GM18858 (cell line): ENCODE results near the gene CD300A.
"Not testable (repeated sequence)": the region's sequence is repeated elsewhere in the genome, so short reads cannot be mapped to it uniquely, and the experiment has no call there.

ENCODE experiments used
- ATAC-seq: cut with Tn5 transposase; IDR thresholded peaks from one replicate; pipeline ENCODE4 v1.9.1; 2021; ENCODE audit not compliant: unreplicated experiment

CD300A gene

DNA sequence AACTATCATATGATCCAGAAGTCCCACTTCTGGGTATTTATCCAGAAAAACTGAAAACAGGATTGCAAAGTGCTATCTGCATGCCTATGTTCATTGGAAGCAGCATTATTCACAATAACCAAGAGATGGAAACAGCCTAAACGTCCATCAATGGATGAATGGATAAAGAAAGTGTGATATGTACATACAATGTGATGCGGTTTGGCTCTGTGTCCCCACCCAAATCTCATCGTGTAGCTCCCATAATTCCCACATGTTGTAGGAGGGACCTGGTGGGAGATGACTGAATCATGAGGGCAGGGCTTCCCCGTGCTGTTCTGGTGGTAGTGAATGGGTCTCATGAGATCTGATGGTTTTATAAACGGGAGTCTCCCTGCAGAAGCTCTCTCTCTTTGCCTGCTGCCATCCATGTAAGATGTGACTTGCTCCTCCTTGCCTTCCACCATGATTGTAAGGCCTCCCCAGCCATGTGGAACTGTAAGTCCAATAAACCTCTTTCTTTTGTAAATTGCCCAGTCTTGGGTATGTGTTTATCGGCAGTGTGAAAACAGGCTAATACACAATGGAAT is 52.1 kb downstream of the CD300A start:
- ATAC-seq = not testable (repeated sequence)

DNA sequence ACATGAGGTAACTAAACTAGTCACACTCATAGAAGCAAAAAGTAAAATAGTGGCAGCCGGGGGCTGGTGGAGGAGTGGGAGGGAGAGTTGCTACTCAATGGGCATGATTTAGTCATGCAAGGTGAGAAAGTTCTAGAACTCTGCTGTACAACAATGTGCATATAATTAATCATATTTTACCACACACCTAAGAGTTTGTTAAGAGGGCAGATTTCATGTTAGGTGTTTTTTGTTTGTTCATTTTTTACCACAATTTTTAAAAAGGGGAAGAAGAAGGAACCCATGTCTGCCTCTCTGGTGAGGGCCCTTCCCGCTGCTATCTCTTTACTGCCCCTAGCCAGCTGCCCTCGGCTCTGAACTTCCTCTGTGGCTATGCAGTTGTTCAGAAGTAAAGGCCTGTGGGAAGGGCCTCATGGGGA is 53.6 kb downstream of the CD300A start:
- ATAC-seq = no peak

DNA sequence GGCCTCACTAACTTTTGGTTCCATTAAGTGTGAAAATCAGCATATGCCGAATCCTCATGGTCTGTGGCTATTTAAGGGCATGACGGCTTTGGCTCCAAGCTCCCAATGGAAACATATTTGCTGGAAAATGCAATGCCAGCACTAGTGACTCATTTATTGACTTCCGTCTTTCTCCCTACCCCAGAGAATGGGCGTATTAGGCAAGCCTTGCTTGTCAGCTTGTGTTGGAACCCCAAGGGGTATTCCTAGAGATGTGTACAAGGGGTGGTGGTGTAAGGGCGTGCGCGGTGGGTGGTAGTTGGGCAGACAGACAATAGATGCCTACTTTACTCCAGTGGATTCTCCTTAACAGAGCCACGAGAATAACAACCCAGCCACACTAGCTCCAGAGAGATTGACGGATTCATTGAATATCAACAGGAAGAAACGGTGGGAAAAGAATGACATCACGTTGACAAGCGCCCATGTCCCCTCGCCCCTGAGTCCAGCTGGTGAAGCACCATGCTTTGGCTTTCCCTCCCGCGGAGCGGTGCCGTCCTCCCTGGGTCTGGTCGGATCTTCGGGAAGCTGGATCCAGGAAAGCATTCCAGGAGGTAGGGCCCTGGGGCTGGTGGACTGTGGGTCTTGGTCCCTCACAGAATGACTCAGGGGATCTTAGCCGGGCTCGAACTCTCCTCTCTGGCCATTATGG is 54.5 kb downstream of the CD300A start:
- no peak for ATAC-seq

DNA sequence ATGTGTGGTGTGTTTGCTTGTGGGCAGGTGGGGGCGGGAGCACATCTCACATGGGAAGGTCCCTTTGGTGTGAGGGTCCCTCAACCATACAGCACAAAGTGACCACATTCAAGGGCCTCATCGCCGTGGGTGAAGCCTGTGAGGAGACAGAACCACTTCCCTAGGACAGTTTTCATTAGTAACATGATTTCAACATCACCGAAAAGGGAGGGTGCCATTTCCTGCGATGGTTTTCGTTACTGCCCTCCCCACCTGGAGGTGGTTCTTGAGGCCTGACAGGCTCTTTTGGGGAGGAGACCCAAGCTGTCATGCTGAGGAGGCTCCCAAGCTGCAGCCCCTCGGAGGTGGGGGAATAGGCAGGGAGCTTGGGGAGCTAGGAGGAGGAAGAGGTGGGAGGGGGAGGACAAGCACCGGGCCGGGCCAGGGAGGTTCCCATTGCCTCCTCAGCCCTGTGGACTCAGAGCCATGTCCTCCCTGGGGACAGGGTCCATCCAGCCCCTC is 55.3 kb downstream of the CD300A start:
- no peak for ATAC-seq

DNA sequence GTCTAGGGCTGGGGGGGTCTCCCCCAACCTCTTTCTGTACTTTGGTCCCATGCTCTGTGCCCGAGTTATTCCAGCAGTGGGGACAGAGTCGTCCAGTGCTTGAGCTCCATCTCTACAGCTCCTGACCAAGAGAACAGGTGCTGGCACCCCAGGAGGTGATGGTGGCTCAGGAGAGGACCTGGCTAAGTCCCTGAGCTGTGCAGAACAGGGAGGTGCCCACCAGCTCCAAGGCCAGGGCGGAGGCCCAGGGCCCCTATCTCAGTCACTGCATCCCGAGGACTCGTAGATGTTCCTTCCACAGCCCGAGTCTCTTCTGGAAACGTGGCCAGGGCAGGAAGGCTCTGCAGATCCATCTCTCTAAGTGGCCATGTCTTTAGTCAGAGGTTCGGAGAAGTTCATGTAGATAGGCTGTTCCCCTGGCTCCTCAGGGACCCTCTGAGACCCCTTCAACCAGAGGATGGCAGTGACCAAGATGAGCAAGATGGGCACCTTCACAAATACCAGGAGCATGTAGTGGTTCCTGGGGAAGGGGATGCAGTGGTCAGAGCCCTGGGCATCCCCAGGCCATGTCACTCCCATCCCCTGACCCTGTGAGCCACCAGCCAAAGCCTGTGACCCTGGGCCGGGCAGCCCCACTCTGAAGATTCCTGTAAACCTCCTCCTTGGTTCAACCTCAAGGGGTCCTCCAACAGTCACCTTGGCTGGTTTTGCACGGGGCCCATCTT is 56.1 kb downstream of the CD300A start:
- ATAC-seq = no peak

DNA sequence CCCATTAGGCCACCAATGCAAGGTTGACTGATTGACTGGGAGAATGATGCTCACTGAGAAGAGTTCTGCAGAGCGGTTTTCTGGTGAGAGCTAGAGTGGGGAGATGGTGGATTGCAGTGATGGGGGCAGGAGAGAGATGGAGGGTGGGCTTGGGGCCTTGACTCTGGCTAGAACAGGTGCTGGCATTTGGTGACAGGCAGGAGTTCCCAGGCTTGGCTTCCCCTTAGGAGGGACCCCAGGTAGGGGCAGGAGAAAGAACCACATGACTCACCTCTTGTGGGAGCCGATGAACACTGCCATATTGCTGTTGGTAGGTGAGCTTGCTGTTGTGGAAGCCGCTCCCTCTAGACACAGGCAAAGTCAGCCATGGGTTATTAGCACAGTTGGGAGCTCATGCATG is 56.9 kb downstream of the CD300A start:
- ATAC-seq = no peak

DNA sequence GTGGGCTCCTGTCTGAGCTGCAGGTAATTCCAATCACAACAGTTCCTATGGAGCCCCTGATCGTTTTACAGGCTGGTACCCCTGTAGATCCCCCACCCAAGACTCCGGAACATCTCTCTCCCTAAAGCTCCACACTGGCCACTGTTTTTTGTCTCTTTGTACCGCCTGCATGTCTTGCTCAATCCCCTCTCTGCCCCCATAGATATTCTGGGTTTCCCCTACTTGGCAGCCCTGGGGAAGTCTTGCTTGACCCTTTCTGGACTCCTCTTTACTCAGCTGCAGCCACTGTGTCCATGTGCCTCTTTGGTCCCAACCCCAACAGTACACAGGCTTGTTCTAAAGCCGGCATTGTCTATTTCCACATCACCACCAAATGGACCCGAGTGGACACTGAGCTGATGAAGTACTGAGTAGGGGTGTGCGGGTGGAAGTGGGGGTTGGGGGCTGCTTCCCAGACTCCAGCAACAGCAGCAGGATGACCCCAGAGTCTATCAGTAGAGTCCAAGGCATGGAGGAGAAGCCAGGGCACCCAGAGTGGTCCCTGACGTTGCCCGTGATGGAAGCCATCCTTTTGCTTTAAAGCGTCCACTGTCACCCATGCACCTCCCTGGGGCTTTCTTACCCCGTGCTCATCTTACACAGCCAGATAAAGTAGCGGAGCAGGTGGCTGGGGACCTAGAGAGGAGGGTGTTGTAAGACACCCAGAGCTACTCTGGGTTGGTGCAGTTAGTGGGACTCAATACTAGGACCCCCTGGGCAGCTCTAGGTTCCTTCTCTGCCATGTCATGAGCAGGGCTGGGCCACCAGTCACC is 58.4 kb downstream of the CD300A start:
- no peak for ATAC-seq

DNA sequence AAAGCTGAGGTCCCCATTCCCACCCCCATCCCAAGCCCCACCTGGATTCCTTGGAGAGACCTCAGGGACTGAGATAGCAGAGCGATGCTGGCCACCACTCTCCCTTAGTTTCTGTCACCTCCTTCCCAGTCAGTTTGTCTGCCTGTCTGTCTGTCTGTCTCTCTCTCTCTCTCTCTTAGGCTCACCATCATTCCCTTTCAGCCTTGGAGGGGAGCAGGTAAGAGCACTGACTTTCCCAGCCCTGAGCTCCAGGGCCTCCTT is 59.0 kb downstream of the CD300A start:
- ATAC-seq = no peak

DNA sequence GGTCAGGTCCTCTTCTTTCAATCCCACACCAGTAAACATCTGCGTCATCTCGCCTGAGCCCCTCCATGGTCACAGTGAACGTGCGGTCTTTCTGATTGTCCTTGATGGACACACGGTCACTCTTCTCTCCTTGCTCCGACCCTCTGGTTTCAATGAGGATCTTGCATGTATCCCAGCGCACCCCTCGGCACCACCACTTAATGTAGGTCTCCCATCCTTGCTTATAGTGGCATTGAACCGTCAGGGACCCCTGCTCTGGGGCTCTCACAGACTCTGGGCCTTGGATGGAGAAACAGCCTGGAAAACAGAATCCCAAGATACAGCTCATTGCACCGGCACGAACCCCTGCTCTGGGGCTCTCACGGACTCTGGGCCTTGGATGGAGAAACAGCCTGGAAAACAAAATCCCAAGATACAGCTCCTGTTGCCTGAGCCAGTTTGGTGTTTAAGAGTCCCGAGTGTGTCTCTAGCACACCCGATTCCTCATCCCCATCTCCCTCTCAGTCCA is 59.4 kb downstream of the CD300A start:
- ATAC-seq = no peak

DNA sequence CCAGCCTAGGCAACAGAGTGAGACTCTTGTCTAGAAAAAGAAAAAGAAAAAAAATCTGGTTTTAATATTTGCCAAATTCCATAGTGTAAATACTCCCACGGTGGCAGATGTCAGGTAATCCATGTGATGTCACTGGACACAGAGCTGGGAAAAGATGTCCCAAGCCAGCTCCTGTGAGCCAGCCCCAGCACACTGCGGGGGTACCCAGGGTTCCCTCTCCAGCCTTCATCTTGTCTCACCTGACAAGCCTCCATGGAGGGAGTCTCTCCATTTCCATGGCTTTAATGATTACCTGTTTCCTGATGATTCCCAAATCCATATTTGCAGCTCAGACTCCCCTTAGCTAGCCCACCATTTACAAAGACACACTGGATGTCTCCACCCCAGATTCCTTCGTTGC is 60.2 kb downstream of the CD300A start:
- ATAC-seq = no peak

DNA sequence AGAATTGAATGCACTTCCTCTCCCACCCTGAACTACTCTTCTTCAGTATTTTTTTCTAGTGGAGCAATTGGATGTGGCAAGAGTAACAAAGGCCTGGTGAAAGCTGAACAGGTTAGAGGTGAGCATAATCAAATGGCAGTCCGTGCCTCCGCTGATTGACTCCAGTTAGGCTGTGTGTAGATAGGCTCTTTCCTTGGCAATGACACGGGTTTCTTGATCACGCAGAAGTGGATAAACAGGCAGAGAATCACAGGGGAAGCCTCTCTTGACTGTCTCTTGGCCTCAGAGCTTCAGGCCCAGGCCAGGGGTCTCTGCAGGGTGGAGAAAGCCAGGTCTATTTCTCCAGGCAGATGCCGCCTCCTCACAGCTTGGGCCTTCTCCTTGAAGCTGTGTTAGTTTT is 60.6 kb downstream of the CD300A start:
- ATAC-seq = no peak

DNA sequence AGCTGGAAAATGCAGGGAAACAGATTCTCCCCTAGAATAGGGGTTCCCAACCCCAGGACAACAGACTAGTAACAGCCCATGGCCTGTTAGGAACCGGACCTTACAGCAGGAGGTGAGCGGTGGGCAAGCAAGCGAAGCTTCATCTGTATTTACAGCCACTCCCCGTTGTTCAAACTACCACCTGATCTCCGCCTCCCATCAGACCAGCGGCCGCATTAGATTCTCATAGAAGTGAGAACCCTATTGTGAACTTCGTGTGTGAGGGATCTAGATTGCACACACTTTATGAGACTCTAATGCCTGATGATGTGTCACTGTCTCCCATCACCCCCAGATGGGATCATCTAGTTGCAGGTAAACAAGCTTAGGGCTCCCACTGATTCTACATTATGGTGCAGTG is 61.3 kb downstream of the CD300A start:
- no peak for ATAC-seq

DNA sequence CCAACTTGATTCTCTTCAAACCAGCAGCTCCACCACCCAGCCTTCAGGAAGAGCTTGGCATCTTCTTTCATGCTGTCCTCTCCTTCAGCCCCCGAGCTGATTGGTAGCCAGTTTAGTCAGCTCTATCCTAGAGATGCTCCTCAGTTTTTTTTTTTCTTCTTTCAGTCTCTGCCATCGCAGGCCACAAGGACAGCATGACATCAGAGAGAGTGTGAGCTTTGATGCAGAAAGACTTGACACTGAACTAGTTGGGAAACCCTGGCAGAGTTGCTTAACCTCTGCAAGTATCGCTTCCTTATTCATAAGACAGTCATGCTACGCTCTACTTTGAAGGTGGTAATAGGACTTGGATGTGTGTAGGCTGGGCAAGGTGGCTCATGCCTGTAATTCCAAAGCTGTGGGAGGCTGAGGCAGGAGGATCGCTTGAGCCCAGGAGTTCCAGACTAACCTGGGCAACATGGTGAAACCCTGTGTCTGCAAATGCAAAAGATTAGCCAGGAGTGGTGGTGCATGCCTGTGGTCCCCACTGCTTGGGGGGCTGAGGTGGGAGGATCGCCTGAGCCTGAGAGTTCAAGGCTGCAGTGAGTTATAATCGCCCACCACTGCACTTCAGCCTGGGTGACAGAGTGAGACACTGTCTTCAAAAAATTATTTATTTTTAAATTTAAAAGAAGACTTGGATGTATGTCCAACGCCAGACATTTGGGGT is 62.2 kb downstream of the CD300A start:
- peak; percentile 92 for ATAC-seq

DNA sequence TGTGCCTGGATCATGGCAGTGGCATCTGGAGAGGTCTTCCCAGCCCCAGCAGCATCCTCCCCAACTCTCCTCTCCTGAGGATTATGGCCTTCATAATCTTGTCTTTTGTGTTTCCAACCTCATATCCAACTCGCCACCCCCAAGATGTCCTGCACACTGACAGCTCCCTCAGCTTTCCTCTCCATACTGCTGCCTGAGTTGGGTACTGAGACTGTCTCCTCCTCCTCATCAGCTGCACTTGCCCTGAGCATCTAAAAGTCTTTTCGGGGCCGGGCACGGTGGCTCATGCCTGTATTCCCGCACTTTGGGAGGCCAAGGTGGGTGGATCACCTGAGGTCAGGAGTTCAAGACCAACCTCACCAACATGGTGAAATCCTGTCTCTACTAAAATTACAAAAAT is 62.8 kb downstream of the CD300A start:
- ATAC-seq = no peak

DNA sequence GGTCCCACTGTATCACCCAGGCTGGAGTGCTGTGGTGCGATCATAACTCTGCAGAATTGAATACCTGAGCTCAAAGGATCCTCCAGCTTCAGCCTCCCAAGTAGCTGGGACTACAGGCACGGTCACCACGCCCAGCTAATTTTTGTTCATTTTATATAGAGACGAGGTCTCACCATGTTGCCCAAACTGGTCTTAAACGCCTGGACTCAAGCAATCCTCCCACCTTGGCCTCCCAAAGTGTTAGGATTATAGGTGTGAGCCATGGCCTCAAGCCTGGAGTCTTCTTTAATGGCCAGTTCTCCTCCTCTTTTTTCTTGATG is 64.4 kb downstream of the CD300A start:
- no peak for ATAC-seq

DNA sequence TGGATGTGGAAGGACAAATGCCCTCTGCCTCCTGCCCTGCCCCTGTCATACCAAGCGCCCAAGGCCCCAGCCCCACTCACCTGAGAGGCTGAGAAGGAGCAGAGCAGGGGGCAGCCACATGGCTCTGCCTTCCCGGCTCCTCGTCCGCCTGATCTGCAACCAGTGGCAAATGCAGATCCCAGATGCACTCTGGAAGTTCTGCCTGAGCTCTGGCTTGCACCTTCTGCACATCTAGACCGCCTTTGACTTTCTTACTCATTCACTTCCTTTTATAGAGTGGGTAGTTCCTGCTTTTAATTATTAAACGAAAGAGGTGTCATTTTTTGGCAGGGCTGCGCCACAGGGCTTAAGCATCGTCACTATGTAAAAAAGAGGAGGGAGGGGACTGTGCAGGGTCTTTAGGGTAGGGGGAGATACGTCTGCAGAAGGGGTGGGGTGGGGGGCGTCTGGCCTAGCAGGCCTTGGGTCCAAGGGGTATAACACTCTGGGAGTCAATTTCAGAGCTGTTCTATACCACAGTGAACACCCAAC is 64.9 kb downstream of the CD300A start, which contains the start of gene CD300LB:
TSS of gene CD300LB (minus strand) at position 245 of the 531 bp plus-strand sequence. CDS start at position 120, 125 bp downstream.
- ATAC-seq = no peak

DNA sequence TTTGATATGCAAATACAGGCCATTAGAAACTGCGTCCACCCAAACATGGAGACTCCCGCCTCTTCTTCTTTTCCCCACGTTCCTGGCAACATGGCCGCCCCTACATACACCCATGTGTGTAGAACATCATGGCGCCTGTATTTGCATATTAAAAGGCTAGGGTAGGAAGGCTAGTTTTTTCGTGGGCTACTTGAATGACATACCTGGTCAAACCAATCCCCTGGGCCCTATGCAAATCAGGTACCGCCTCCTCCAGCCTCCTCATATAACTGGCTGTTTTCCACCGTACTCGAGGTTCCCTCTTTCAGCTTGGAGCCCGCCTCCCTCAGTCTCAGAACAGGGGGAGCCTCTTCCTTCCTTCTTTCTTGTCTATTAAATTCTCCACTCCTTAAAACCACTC is 65.7 kb downstream of the CD300A start:
- no peak for ATAC-seq
